SH-SY5Y (cell line): Measurements from ENCODE around the gene C2CD2L.

ENCODE experiments used
- GATA2 ChIP-seq: IDR thresholded peaks from 2 replicates; pipeline ENCODE4 v1.6.1; 2011; ENCODE audit warnings: mild to moderate bottlenecking, low read depth, low read length
- GATA3 ChIP-seq: IDR thresholded peaks from 2 replicates; pipeline ENCODE4 v1.6.1; 2011; ENCODE audit warnings: low read depth, mild to moderate bottlenecking, low read length, moderate library complexity

The C2CD2L gene

GRCh38 chr11:119116601-119117000 is 9.5 kb downstream of the C2CD2L start:
- no peak for TF ChIP-seq GATA2
- no peak for TF ChIP-seq GATA3

- TF ChIP-seq GATA2 = no peak
- TF ChIP-seq GATA3 = no peak
Measured at GRCh38 chr11:119117004-119117706, 10.0 kb downstream of the C2CD2L start.

- TF ChIP-seq GATA3 (no peak), GATA2 (no peak)
Measured at GRCh38 chr11:119118227-119118626, 11.1 kb downstream of the C2CD2L start.

GRCh38 chr11:119118946-119119345 is 11.8 kb downstream of the C2CD2L start:
- TF ChIP-seq GATA3 (no peak), GATA2 (no peak)

- TF ChIP-seq GATA3 (no peak), GATA2 (no peak)
Measured at GRCh38 chr11:119120639-119121007, 13.5 kb downstream of the C2CD2L start.

GRCh38 chr11:119121008-119121810 is 14.1 kb downstream of the C2CD2L start, which contains the start of gene HINFP:
TSS of gene HINFP (plus strand) at chr11:119121580. CDS start at chr11:119126945, 5,365 bp downstream.
- no peak for TF ChIP-seq GATA3
- peak; percentile 10; the same call in 1 of the 2 replicates for TF ChIP-seq GATA2

GRCh38 chr11:119121811-119122124 is 14.6 kb downstream of the C2CD2L start:
- TF ChIP-seq GATA3 (no peak), GATA2 (no peak)

- TF ChIP-seq GATA3 = no peak
Measured at GRCh38 chr11:119125821-119126220, 18.7 kb downstream of the C2CD2L start.

- TF ChIP-seq GATA2 (no peak), GATA3 (no peak)
Measured at GRCh38 chr11:119126675-119127268, 19.6 kb downstream of the C2CD2L start.

GRCh38 chr11:119130662-119131061 is 23.5 kb downstream of the C2CD2L start:
- TF ChIP-seq GATA3 (no peak), GATA2 (no peak)

- no peak for TF ChIP-seq GATA3
- no peak for TF ChIP-seq GATA2
Measured at GRCh38 chr11:119134389-119134978, 27.3 kb downstream of the C2CD2L start.

- TF ChIP-seq GATA3 = no peak
- TF ChIP-seq GATA2 = no peak
Measured at GRCh38 chr11:119144825-119145486, 37.8 kb downstream of the C2CD2L start.

- TF ChIP-seq GATA2 = no peak
- TF ChIP-seq GATA3 = no peak
Measured at GRCh38 chr11:119145551-119145950, 38.4 kb downstream of the C2CD2L start.
